K562 (cell line): Measurements from ENCODE around the gene AS3MT. TPM values are rescaled to one million over a fixed set of nuclear protein-coding genes. Genes with fewer than 3 reads are reported as not detected.

Experiments
- ARNT ChIP-seq, 2 experiments: fragments of 450-650 bp; IDR thresholded peaks; 2 replicates each; pipeline ENCODE4 v1.6.1; 2016; ENCODE audit warnings: mild to moderate bottlenecking in 1 of 2
- BRCA1 ChIP-seq, 2 experiments: fragments of 450-650 bp in 1 of 2; sonication (generic) in 1 of 2; formaldehyde crosslinking in 1 of 2; IDR thresholded peaks; 2 replicates each; pipeline versions ENCODE4 v1.5.0 to v1.6.1; 2017 to 2020; ENCODE audit warnings: mild to moderate bottlenecking in 1 of 2, missing genetic modification reagents in 1 of 2
- BRD4 ChIP-seq: fragments of 200-600 bp; sonication (generic); IDR thresholded peaks from 2 replicates; pipeline ENCODE4 v1.6.1; 2017; ENCODE audit warnings: inconsistent platforms
- CBX3 ChIP-seq, 2 experiments: IDR thresholded peaks; 1 replicate in 1 of 2; 2 replicates in 1 of 2; pipeline ENCODE4 v1.6.1; 2012; ENCODE audit warnings: inconsistent platforms in 2 of 2, low read length in 2 of 2, borderline replicate concordance in 1 of 2, control low read depth in 1 of 2
- CTCF ChIP-seq, 3 experiments: IDR thresholded peaks in 2 of 3; conservative IDR thresholded peaks in 1 of 3; 2 replicates each; pipeline ENCODE4 v1.5.1; 2011 to 2012; ENCODE audit warnings: low read length in 3 of 3, mild to moderate bottlenecking in 3 of 3, control low read depth in 2 of 3, improper control_type of control experiment in 1 of 3, inconsistent platforms in 1 of 3, low read depth in 1 of 3, mixed read lengths in 1 of 3, moderate library complexity in 1 of 3; ENCODE audit not compliant: insufficient read depth in 2 of 3
- DMBX1 ChIP-seq: fragments of 250-450 bp; sonication (Bioruptor Pico); IDR thresholded peaks from 2 replicates; pipeline ENCODE4 v1.8.0; 2022; ENCODE audit warnings: inconsistent platforms, mild to moderate bottlenecking, moderate library complexity, borderline replicate concordance
- ELF4 ChIP-seq: fragments of 450-650 bp; formaldehyde crosslinking; IDR thresholded peaks from 2 replicates; pipeline ENCODE4 v1.4.0; 2022; ENCODE audit warnings: missing genetic modification characterization
- HIVEP1 ChIP-seq: fragments of 250-450 bp; sonication (Bioruptor Pico); IDR thresholded peaks from 2 replicates; pipeline ENCODE4 v1.4.0; 2020; ENCODE audit warnings: mild to moderate bottlenecking
- IFI16 ChIP-seq: fragments of 250-450 bp; sonication (Bioruptor Pico); IDR thresholded peaks from 2 replicates; pipeline ENCODE4 v2.1.2; 2022; ENCODE audit warnings: mild to moderate bottlenecking, inconsistent platforms
- LCOR ChIP-seq: sonication (generic); formaldehyde crosslinking; IDR thresholded peaks from 2 replicates; pipeline ENCODE4 v1.8.0; 2022; ENCODE audit warnings: mild to moderate bottlenecking, missing genetic modification reagents
- MCM5 ChIP-seq: fragments of 450-650 bp; IDR thresholded peaks from 2 replicates; pipeline ENCODE4 v1.6.1; 2016; ENCODE audit warnings: low read depth
- SIX5 ChIP-seq, 2 experiments: IDR thresholded peaks; 2 replicates each; pipeline ENCODE4 v1.6.1; 2011; ENCODE audit warnings: low read length in 2 of 2, borderline replicate concordance in 1 of 2, low read depth in 1 of 2, mild to moderate bottlenecking in 1 of 2, moderate library complexity in 1 of 2; ENCODE audit not compliant: insufficient read depth in 1 of 2
- SMAD2 ChIP-seq: fragments of 150-350 bp; IDR thresholded peaks from 2 replicates; pipeline ENCODE4 v1.6.1; 2014; ENCODE audit warnings: low read depth, mild to moderate bottlenecking, low read length
- SOX6 ChIP-seq: fragments of 450-650 bp; IDR thresholded peaks from 2 replicates; pipeline ENCODE4 v1.6.1; 2014; ENCODE audit warnings: mild to moderate bottlenecking
- SRF ChIP-seq, 2 experiments: fragments of 250-450, 450-650 bp in 1 of 2; sonication (Bioruptor Pico) in 1 of 2; sonication (generic) in 1 of 2; formaldehyde crosslinking; IDR thresholded peaks; 2 replicates each; pipeline versions ENCODE4 v1.5.0 to v1.5.1; 2020 to 2022; ENCODE audit warnings: mild to moderate bottlenecking in 1 of 2, missing genetic modification reagents in 1 of 2
- SUPT5H ChIP-seq: fragments of 450-650 bp; IDR thresholded peaks from 2 replicates; pipeline ENCODE4 v1.6.1; 2016
- TCFL5 ChIP-seq: fragments of 250-450 bp; sonication (Bioruptor Pico); conservative IDR thresholded peaks from 2 replicates; pipeline ENCODE4 v1.6.1; 2021; ENCODE audit warnings: mild to moderate bottlenecking, moderate library complexity, matching md5 sums
- TEAD2 ChIP-seq: fragments of 450-650 bp; IDR thresholded peaks from 2 replicates; pipeline ENCODE4 v1.6.1; 2016; ENCODE audit warnings: missing genetic modification characterization, control low read depth, missing compliant biosample characterization
- ZBTB26 ChIP-seq: fragments of 450-650 bp; formaldehyde crosslinking; IDR thresholded peaks from 2 replicates; pipeline ENCODE4 v1.4.0; 2022; ENCODE audit warnings: missing genetic modification characterization
- ZKSCAN1 ChIP-seq: fragments of 150-350 bp; IDR thresholded peaks from 2 replicates; pipeline ENCODE4 v1.6.1; 2016; ENCODE audit warnings: low read depth, low read length
- ZNF143 ChIP-seq: sonication (generic); formaldehyde crosslinking; IDR thresholded peaks from 2 replicates; pipeline ENCODE4 v1.9.0; 2022; ENCODE audit warnings: mild to moderate bottlenecking, missing genetic modification reagents
- ZNF239 ChIP-seq: fragments of 250-450 bp; sonication (Bioruptor Pico); IDR thresholded peaks from 2 replicates; pipeline ENCODE4 v1.4.0; 2020; ENCODE audit warnings: mild to moderate bottlenecking
- ZNF431 ChIP-seq: sonication (generic); formaldehyde crosslinking; IDR thresholded peaks from 2 replicates; pipeline ENCODE4 v1.8.0; 2022; ENCODE audit warnings: mild to moderate bottlenecking, missing genetic modification reagents
- ZNF57 ChIP-seq: fragments of 450-650 bp; formaldehyde crosslinking; IDR thresholded peaks from 2 replicates; pipeline ENCODE4 v1.4.0; 2020; ENCODE audit warnings: mild to moderate bottlenecking, moderate library complexity
- ZNF79 ChIP-seq: fragments of 250-450 bp; sonication (Bioruptor Pico); IDR thresholded peaks from 2 replicates; pipeline ENCODE4 v1.4.0; 2020; ENCODE audit warnings: low read depth, mild to moderate bottlenecking, moderate library complexity
- polyA plus RNA-seq, 8 experiments: library from polyadenylated mRNA; depleted of rRNA in 4 of 8; stranded (reverse) in 5 of 8; unstranded in 3 of 8; fragments of >200 nt; fragmentation: Nextera tagmentation in 2 of 8; fragmentation: Illumina TruSeq in 1 of 8; extraction: Ambion mirVana in 2 of 8; extraction: Trizol in 1 of 8; gene quantifications; 2 replicates each; pipeline versions ENCODE4 v1.2.1 to v1.2.3, GENCODE V29; 2011 to 2014; ENCODE audit warnings: inconsistent platforms in 1 of 8, missing spikeins in 1 of 8
- total RNA-seq, 7 experiments: library from RNA; depleted of rRNA in 6 of 7; stranded (reverse); fragments of >200 nt in 6 of 7; fragmentation: Illumina TruSeq in 2 of 7; extraction: Trizol in 2 of 7; gene quantifications; 2 replicates each; pipeline versions ENCODE4 v1.2.1 to v1.2.3, GENCODE V29; 2011 to 2021; ENCODE audit warnings: low replicate concordance in 1 of 7

Gene AS3MT
- total and polyA plus RNA-seq, 9 of the 15 experiments (the other 6 are each of a cell fraction or from before 2014, with no cell fraction given) = 0.04 to 0.33 (median 0.19) TPM; not detected in 2

- TF ChIP-seq BRD4 (no peak), ZKSCAN1 (no peak), ZNF239 (CRISPR knock-in tag) (no peak), SUPT5H (no peak), ARNT (IDR thresholded peaks at IDR 0.05) (no peak), IFI16 (CRISPR knock-in tag) (no peak), ZNF57 (CRISPR knock-in tag) (no peak), CTCF (IDR thresholded peaks at IDR 0.05 in 2 of 3, conservative IDR thresholded peaks at IDR 0.05 in 1 of 3; ENCODE audit: insufficient read depth in 2 of 3, low read depth in 1 of 3, low read length in 3 of 3) (peak; percentile 85 to 91 (median 87)), BRCA1 (IDR thresholded peaks at IDR 0.05) (no peak), BRCA1 (CRISPR knock-in tag; IDR thresholded peaks at IDR 0.05) (no peak), SOX6 (no peak), HIVEP1 (CRISPR knock-in tag) (no peak), ELF4 (CRISPR knock-in tag) (no peak), ZNF431 (no peak; the same call in 1 of the 2 replicates), TEAD2 (tag) (no peak), LCOR (peak; percentile 84), SRF (CRISPR knock-in tag; IDR thresholded peaks at IDR 0.05) (no peak), DMBX1 (no peak), ZNF79 (CRISPR knock-in tag) (no peak), ZBTB26 (CRISPR knock-in tag) (no peak), SIX5 (IDR thresholded peaks at IDR 0.05; ENCODE audit: borderline replicate concordance in 1 of 2, insufficient read depth in 1 of 2, low read depth in 1 of 2, low read length in 2 of 2) (no peak), TCFL5 (CRISPR knock-in tag) (no peak), SMAD2 (no peak), CBX3 (IDR thresholded peaks at IDR 0.05; ENCODE audit: borderline replicate concordance in 1 of 2, low read length in 2 of 2) (peak in 1 of 2 experiments; percentile 52; a peak in 1 of 3 replicates), MCM5 (no peak), ZNF143 (CRISPR knock-in tag) (no peak)
Observed at GRCh38 chr10:102917314-102917961, 48.2 kb downstream of the AS3MT start (continued).
